SK-N-DZ (cell line): ENCODE data around the gene TBC1D24.

Experiments used
- DNase-seq: peaks from one replicate; pipeline ENCODE4 v3.0.0-alpha.2; 2015; ENCODE audit warnings: low spot score

TBC1D24 gene

DNA sequence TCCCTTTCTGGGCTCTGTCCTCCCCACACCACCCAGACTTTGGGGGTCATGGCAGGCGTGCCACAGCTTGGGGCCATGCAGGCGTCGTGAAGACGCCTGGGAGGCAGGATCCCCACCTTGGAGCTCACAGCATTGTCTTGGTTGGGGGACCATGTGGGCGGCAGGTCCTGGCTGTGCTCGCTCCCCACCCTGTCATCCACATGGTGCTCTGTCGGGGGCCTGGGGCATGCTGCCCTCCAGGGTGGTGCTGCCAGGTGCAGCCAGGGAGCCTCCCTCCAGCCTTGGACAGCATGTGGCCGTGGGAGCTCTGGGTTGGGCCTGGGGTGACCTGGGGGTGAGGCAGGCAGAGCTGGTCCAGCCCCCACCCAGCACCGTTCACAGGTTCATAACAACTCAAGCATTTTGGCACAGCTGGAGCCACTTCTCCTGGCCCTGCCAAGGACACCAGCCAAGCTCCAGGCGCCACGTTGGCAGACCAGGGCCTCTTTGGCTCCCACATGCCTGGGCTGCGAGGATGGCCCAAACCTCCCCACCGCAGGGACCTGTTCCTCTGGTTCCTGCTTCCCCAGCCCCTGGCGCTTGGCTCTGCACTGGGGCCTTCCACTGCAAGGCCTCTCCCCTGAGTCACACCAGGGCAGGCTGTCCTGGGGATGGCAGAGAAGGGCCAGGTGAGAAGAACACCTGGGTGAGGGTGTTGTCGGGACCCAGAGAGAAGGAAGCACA lies 23.8 kb downstream of the TBC1D24 start:
- no peak for DNase-seq

DNA sequence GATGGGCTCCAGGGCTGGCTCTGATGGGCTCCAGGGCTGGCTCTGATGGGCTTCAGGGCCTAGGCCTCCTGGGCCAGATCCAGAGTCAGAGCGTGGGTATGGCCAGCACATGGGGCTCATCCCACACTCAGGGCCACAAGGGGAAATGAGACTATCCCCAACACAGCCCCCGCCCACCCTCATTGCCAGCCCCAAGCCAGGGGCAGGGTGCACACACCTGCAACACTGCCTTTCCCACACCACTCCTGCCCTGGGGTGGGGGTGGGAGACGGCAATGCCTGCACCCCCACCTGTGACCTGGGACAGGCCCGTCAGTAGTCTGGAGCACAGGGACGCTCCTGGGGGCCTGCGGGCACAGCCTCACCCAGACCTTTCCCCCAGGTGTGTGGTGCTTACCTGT lies 24.5 kb downstream of the TBC1D24 start:
- no peak for DNase-seq

DNA sequence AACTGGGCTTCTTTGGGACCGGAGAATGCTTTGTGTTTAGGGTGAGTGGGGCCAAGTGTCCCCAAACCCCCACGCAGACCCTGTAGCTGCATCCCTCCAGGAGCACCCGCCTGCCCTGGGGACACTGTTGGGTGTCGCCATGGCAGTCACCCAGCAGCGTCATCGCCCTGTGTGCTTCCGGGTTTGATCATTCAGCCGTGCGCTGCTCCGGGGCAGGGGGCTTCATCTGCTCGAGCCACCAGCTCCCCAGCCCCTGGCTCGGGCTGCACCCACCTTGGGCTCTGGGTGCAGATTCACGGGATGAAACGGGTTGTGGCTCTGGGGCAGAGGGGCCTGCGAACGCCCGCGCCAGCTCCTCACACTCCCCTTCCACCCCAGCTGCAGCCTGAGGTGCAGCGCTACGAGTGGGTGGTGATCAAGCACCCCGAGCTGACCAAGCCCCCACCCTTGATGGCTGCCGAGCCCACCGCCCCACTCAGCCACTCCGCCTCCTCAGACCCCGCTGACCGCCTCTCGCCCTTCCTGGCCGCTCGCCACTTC lies 25.0 kb downstream of the TBC1D24 start:
- DNase-seq: no peak

DNA sequence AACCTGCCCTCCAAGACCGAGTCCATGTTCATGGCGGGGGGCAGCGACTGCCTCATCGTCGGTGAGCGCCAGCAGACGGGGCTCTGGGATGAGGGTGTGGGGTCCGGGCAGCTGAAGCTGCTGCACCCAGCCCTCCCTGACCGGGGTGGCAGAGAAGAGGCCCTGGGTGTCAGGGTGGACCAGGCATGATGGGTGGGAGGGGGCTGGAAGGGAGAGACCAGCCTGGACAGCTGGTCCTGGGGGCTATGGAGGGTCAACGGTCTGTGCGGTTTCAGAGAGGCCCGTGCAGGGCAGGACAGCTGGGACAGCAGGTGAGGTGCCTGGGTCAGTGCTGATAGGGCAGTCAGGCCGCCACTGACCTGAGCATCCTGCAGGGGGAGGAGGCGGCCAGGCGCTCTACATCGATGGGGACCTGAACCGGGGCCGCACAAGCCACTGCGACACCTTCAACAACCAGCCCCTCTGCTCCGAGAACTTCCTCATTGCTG lies 25.5 kb downstream of the TBC1D24 start:
- no peak for DNase-seq

DNA sequence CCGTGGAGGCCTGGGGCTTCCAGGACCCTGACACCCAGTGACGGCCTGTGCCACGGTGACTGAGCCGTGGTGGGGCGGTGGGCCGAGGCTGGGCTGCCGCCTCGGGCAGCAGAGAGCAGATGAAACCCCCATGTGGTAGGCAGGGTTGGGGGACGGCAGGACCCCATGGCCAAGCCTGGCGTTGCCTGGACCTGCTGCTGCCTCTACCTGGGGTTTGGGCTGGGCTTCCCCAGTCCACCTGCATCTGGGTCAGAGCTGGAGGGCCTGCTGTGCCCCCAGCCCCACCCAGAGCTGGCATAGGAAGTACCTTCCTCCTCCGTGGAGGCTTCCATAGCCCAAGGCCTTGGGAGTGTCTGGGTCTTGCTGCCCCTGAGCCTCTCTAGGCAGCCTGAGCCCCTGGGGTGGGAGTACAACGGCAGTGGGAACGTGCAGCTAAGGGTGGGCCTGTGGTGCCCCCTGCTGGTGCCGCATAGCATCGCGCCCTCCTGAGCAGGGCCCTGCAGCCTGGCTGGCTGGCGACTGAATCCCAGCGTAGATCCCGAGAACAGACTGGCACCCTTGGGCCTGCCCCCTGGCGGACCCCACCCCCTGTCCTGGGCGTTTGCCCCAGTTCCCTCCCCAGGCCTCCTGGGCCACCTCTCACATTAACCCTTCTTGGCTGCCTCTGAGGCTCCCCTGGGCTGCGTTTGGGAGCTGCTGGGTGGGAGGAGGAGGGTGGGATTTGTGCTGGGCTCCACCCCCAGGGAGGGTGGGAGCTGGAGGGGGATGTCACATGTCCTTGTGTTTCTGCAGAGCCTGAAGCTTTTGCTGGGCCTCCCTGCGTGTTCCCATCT lies 26.2 kb downstream of the TBC1D24 start:
- DNase-seq: peak; percentile 89

DNA sequence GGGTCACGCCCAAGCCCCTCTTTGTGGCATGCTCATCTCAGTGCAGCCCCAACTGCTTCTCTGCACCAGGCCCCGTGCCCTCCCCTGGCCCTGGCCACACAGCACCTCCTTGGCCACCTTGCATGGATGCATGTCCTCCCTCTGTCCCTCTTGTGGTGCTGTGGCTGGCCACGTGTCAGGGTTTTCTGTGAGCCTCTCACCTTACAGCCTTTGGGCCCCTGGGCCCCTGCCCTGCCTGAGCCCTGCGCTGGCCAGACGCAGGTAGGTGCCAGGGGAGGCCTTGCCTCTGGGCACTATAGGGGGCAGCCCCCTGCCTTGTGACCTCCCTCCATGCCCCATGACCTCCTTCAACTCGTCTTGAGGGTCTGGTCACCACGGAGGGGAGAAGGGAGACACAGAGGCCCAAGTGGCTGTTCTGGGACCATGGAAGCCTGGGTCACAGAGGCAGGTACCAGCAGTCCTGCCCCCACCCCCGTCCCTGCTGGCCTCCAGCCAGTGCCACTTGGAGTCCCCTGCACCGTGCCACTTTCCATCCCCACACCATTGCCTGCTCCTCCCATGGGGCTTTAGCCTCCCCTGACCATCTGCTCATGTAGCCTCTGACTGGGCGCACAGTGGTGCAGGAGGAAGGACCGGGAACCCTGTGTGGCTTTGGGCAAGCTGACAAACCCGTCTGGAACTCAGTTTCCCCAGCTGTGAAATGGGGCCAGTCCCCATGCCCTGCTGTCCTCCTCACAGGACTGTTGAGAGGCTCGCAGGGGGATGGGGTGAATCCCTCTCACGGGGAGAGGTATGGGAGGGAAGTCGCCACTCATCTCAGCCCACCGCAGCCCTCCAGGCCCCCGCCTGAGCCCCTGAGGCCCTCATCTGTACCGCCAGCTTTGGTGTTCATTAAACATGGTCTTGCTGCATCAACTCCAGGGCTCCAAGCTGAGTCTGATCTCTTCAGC lies 27.3 kb downstream of the TBC1D24 start:
- DNase-seq: no peak

DNA sequence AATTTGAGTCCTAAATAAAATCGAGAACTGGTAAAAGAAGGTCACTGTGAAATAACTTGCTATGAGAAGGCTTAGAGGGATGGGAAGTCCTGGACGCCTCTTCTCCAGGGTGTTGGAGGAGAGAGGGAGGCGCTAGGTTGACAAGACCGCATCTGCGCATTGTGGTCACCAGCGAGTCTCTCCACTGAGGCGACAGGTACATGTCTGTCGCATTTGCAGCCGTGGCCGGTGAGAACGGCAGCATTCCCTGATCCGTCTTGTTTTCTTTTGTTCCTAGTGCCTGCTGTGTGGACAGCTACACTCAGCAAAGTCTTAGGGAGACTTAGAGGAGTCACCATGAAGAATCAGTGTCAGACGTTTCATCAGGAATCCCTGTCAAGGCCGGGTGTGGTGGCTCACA lies 30.8 kb downstream of the TBC1D24 start:
- DNase-seq: no peak

DNA sequence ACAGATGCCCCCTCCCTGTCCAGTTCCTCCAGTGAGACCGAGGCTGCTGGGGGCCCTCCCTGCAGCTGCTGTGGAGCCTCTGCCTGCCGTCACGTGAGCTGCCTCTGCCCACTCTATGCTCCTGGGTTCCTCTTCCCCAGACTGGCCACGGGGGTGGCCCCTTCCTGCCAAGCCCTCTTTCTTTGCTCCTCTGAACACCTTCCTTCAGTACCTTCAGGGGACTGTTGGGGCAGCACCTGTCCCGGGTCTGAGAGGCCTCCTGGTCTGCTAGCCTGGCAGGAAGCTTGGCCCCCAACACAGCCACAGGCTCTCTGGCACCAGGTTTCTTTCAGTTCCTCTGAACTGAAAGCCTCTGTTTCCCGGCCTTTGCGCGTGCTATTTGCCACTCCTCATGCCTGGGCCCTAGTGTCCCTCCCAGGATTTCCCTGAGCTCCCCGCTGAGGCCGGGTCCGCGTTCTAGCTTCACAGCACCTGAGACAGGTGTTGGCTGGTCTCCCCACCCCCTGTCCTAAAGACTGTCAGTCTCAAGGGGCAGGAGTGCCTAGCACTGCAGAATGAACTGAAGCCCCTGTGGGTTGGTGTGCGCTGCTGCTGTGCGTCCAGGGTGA lies 32.2 kb downstream of the TBC1D24 start:
- DNase-seq: no peak

DNA sequence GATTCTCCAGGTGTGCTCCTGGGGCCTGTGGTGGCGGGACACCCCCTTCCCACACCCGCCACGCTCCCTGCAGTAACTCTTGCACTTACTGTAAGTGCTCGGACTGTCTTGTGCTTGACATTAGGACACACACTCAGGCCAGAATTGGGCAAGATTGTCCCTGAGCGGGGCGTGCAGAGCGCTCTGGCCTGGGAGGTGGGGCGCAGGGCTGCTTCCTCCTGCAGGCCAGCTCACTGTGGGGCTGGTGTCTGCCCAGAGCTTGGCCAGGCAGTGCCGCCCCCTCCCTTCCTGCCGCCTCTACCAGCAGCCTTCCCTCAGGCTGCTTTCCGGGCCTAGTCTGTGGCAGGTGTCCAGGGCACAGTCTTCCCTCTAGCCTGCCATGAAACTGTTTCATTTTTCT lies 32.7 kb downstream of the TBC1D24 start:
- no peak for DNase-seq

DNA sequence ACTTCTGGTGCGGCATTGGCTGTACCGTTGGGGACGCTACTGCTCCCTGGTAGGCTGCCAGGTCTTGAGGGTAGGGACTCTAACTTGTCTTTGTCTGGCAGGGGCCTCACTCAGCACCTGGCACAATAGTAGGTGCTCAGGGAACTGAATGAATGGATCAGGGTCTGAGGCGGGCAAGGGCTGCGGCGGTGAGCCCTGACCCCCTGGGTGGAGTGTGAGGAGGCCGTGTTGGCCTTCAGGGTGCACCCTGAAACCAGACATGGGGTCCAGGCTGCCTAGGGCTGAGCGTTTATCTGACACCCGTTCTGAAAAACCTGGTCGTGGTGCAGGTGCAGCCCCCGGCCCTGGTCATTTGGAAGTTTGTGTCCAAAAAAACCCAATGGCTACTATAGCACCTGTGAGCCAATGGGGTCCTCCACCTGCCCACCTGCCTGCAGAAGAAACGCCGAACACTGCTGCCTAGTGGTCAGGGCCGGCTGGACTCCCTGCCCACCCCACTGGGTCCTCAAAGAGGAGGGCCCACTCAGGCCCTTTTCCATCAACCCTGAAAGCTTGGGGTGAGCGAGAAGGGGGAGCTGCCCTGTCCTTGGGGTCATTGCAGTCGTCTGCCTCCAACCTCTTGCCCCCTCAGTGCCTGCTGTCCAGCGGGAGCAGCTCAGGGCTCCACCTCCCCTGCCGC lies 33.9 kb downstream of the TBC1D24 start:
- DNase-seq: no peak

DNA sequence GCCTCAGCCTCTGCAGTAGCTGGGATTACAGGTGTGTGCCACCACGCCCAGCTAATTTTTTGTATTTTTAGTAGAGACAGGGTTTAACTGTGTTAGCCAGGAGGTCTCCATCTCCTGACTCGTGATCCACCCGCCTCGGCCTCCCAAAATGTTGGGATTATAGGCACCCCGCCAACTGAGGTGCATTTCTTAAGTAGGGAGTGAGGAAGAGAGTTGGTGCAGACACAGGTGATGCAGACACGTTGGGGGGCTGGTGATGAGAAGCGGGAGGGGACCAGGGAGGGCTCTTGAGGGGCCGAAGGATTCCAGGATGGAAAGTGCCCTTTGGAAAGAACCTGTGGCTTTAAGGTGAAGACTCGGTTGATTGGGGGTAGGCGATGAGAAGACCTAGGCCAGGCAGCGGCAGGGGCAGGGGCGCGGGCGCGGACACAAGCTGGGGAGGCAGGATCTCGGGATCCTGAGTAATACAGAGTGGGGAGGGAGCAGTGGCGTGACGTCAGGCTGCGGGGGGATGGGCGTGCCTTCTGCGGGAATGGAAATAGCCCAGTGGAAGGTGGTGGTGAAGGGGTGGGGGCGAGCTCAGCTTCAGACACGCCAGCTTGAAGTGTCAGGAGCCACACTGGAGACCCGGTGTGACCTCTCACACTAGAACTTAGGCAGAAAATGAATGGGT lies 36.3 kb downstream of the TBC1D24 start:
- no peak for DNase-seq

DNA sequence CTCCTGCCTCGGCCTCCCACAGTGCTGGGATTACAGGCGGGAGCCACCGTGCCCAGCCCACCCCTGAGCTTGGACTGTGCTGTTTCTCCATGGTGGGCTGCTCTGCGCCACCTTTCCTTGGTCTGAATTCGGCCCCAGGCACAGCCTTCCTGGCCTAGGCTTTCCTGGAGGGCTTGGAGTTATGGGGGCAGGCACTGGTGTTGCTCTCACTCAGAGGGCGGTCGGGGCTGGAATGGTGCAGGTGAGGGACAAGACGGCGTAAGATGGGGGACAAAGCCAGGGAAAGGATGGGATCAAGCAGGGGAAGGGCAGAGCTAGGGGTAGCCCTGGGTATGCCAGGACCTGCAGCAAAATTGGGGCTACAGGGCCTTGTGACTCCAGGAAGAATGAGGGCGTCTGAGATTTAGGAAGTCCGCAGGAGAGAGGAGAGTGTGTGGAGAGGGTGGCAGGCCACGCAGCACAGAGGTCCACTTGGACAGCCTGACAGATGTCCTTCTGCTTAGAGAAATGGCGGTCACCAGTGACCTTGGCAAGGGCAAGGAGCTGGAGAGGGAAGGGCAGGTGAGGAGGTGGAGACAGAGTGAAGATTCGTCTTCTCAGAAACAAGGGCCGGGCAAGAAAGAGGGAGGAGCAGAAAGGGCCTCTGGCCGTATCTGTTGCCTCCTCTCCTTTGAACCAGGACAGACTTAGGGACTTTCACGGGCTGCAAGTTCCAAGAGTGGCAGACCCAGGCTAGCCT lies 37.2 kb downstream of the TBC1D24 start:
- DNase-seq: no peak

DNA sequence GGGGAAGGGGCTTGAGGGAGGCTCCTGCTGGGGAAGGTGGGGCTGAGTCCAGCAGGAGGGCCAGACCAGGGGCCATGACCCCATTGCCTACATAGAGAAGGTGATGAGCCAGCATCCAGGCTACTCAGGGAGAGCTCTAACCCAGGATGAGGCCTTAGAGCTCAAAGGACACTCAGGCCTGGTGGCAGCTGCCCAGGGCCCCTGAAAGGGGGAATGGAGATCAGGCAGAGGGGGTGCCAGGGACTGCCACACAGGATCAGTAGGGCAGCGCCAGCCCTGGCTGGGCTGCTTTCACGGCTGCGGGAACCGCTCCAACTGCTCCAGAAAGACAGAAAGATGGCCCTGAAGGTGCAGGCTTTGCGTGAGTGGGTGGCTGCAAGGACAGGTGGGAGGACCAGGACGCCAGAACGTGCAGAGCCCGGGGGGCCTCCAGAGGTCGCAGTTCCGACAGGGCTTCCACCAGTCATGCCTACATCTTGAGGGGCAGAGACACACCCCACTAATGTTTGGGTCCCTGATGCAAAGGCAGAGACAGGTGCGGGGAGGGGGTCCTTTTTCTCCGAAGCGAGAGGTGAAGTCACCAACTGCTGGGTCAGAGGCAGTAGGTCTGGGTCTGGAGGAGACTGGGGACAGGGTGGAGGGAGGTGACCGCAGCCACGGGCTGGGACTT lies 37.9 kb downstream of the TBC1D24 start:
- peak; percentile 59 for DNase-seq

DNA sequence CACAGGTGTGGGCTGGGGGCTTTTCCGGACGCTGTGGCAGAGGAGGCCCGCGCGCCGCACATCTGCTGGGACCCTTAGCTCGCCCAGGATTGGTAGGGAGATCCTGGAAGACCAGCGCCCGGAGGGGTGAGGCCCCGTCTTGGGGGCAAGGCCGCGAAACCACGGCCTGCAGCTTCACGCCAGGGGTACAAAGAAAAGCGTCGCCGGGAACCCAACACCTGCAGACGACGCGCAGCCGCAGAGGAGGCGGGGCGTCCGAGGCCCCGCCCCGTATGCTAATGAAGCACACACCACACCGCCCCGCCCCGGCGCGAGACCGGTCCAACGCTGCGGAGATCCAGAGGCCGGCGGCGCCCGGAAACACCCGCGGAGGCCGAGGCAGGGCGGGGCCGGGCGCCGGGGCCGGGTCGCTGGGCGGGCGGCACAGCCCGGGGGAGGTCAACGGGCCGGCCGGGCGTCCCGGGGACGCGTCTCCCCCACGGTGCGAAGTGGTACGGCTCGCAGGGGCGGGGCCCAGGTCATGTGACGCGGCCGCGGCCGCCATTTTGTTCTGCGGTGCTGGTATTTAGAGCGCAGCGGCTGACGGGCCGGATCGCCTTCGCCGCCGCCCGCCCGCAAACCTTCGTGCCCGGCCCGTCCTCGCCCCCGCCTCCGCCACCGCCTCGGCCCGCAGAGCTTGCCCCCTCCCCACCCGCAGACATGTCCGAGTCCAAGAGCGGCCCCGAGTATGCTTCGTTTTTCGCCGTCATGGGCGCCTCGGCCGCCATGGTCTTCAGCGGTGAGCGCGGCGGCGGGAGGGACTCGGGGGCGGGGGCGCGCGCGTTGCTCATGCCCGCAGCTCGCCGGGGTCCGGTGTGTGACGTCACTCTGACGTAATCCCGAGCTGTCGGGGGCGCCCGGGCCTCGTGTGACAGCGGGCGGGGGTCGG lies 38.7 kb downstream of the TBC1D24 start, which contains the start of gene ATP6V0C:
ATP6V0C (plus strand) TSS at position 548 of the 928 bp plus-strand sequence; CDS start at position 700, 152 bp downstream.
- peak; percentile 90 for DNase-seq

DNA sequence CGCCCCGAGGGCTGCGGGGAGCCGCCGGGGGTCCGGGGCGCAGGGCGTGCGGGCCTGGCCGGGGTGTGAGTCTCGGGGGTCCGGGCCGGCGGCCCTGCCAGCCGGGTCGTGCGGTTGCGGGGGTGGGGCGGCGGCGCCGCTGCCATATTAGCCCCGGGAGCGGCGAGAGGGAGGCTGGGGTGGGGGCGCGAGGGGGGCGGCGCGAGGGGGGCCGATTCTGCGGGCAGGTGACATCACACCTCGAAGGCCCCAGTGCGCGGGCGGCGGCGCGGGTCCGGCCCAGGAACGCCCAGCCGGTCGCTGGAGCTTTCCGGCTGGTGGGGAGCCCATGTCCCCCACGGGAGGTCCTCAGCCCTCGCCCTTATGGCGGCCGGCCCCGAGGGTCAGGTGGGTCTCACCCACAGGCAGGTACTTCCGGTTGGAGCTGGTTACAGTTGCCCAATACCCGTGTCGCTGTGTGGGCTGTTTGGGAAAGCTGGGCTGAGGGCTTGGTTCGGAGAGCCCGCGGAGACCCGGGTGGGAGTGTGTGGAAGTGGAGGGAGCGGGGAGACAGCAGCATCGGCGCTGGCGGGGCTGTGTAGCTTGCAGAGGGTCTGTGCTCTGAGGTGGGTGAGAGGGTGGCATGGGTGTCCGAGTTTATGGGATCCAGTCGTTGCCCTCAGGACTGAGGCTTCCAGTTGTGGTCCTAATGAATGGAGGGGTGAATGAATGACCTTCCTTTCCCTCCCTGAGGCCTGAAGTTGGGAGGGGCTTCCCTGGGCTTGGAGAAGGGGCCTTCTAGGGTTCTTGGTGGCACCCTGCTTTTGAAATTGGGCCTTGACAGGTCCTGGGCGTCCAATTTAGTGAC lies 39.6 kb downstream of the TBC1D24 start:
- DNase-seq: no peak

DNA sequence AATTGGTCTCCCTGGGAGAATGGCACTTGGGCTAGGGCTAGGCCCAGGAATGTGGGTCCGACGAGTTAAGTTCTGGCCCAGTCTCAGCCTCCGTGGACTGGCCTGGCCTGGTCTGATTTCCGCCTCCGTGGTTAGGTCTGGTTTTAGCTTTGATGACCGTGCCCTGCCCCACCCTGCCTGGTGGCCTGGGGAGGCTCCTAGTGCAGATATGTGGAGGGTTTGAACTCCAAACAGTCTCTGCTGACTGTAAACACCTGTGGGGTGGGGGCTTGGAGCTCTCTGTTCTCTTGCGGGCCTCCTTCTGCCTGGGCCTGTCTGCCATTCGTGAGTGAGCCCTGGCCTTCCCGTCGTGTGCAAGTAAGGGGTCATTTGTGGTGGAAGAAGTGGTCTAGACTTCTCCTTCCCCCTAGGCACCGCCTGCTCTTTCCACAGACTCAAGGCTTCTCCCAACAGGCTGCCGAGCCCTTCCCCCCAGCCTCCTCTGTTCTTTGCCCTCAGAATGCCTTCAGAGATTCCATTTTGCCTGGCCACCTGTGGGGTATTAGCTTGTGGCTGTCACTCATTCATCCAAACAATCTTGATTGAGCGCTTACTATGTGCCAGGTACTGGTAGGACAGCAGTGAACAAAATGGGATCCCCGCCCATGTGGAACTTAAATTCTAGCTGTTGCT lies 40.4 kb downstream of the TBC1D24 start:
- DNase-seq: no peak
